Left lung (tissue), 10 donors: ENCODE measurements around the gene MARVELD2. TPM values are rescaled to one million over a fixed set of nuclear protein-coding genes. Genes with fewer than 3 reads are reported as not detected.
A peak's percentile ranks its signal among the peaks of the same experiment; 100 is the strongest.
"Not testable (repeated sequence)": the region's sequence is repeated elsewhere in the genome, so short reads cannot be mapped to it uniquely, and the experiment has no call there.

Experiments
- ATAC-seq: fragments of 200-7000 bp; cut with Tn5 transposase; one replicate; pipeline ENCODE4 v1.9.1; 2020; ENCODE audit warnings: moderate library complexity
- DNase-seq, 4 donors: peaks; one replicate each; pipeline ENCODE4 v3.0.0-alpha.2; 2013 to 2020
- H3K27ac ChIP-seq, 2 donors: fragments of 200-600 bp; sonication (generic) in 1 of 2; one replicate each; pipeline versions ENCODE4 v1.5.0 to v1.8.0; 2020 to 2021
- H3K27me3 ChIP-seq, 2 donors: fragments of 200-600 bp; sonication (generic) in 1 of 2; one replicate each; pipeline versions ENCODE4 v1.5.0 to v1.8.0; 2020 to 2021
- H3K36me3 ChIP-seq, 2 donors: fragments of 200-600 bp; sonication (generic) in 1 of 2; one replicate each; pipeline versions ENCODE4 v1.5.0 to v1.8.0; 2020 to 2021
- H3K4me1 ChIP-seq, 2 donors: fragments of 200-600 bp; one replicate each; pipeline ENCODE4 v1.8.0; 2021
- H3K4me3 ChIP-seq, 2 donors: fragments of 200-600 bp; sonication (generic) in 1 of 2; one replicate each; pipeline versions ENCODE4 v1.5.0 to v1.8.0; 2020 to 2021; ENCODE audit warnings: mild to moderate bottlenecking in 1 of 2
- H3K9me3 ChIP-seq, 2 donors: fragments of 200-600 bp; sonication (generic) in 1 of 2; one replicate each; pipeline versions ENCODE4 v1.5.0 to v1.8.0; 2020 to 2021
- intact Hi-C, 2 donors: fragments of 100-400 bp; cut with DNase I; formaldehyde crosslinking; loops; one replicate each; pipeline versions ENCODE4 v1.11.2 to v1.14.2; 2022
- polyA plus RNA-seq, 6 donors: library from polyadenylated mRNA; unstranded; fragments of 120-200 nt; gene quantifications; one replicate each; pipeline ENCODE4 v1.2.1, GENCODE V29; 2013; ENCODE audit not compliant: insufficient read length in 6 of 6
- total RNA-seq, 2 donors: library from RNA; stranded (reverse); fragmentation: NEBNext Ultra II Directional; extraction: Animal tissue kit (Norgen Biotek cat#: 25700); gene quantifications; one replicate each; pipeline ENCODE4 v1.2.1, GENCODE V29; 2021
- TF ChIP-seq, protein P1 (sequence below), 2 donors: fragments of 200-600 bp; sonication (generic) in 1 of 2; IDR thresholded peaks; one replicate each; pipeline versions ENCODE4 v1.5.0 to v1.8.0; 2021; ENCODE audit warnings: antibody characterized with exemption in 2 of 2
- donor health status: DM: no; HTN: yes; CAD: no.
- donor health status: DM: no; HTN: no; CAD: no.

The MARVELD2 gene
- total and polyA plus RNA-seq, 8 donors, result 16.1 to 38.3 (median 22.2) TPM

- Histone ChIP-seq H3K27ac (no peak overlapping the region), H3K4me1 (no peaks in the 10 kb centered on the region), H3K27me3 (no peaks in the 10 kb centered on the region), H3K36me3 (no peaks in the 10 kb centered on the region), H3K9me3 (no peaks in the 10 kb centered on the region), H3K4me3 (no peak overlapping the region)
- intact Hi-C loops, result no loop called here
- TF ChIP-seq, protein P1, sequence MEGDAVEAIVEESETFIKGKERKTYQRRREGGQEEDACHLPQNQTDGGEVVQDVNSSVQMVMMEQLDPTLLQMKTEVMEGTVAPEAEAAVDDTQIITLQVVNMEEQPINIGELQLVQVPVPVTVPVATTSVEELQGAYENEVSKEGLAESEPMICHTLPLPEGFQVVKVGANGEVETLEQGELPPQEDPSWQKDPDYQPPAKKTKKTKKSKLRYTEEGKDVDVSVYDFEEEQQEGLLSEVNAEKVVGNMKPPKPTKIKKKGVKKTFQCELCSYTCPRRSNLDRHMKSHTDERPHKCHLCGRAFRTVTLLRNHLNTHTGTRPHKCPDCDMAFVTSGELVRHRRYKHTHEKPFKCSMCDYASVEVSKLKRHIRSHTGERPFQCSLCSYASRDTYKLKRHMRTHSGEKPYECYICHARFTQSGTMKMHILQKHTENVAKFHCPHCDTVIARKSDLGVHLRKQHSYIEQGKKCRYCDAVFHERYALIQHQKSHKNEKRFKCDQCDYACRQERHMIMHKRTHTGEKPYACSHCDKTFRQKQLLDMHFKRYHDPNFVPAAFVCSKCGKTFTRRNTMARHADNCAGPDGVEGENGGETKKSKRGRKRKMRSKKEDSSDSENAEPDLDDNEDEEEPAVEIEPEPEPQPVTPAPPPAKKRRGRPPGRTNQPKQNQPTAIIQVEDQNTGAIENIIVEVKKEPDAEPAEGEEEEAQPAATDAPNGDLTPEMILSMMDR (IDR thresholded peaks at IDR 0.05), result no peak
- ATAC-seq (no peak), DNase-seq (no peak)
These were observed 52.7 kb downstream of the MARVELD2 start for GRCh38 chr5:69467442-69468225.

- Histone ChIP-seq H3K27me3 (no peaks in the 10 kb centered on the region), H3K36me3 (no peaks in the 10 kb centered on the region), H3K4me1 (no peaks in the 10 kb centered on the region), H3K27ac (no peak overlapping the region), H3K9me3 (no peaks in the 10 kb centered on the region), H3K4me3 (no peak overlapping the region)
- DNase-seq (no peak), ATAC-seq (no peak)
- intact Hi-C loops, result no loop called here
- TF ChIP-seq, protein P1 (IDR thresholded peaks at IDR 0.05), result no peak
These were observed 53.7 kb downstream of the MARVELD2 start for GRCh38 chr5:69468631-69469030.

DNA sequence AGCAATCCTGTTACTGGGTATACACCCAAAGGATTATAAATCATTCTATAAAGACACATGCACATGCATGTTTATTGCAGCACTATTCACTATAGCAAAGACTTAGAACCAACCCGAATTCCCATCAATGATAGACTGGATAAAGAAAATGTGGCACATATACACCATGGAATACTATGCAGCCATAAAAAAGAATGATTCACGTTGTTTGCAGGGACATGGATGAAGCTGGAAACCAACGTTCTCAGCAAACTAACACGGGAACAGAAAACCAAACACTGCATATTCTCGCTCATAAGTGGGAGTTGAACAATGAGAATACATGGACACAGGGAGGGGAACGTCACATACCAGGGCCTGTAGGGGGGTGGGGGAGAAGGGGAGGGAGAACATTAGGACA lies 56.6 kb downstream of the MARVELD2 start:
- H3K27me3 ChIP-seq, H3K9me3 ChIP-seq, ATAC-seq, H3K4me1 ChIP-seq, H3K36me3 ChIP-seq, DNase-seq, H3K4me3 ChIP-seq, intact Hi-C loops, H3K27ac ChIP-seq: not testable (repeated sequence)

- H3K9me3 ChIP-seq, H3K27ac ChIP-seq, H3K4me3 ChIP-seq, ATAC-seq, intact Hi-C loops, H3K27me3 ChIP-seq, H3K36me3 ChIP-seq, H3K4me1 ChIP-seq, DNase-seq: not testable (repeated sequence)
These were observed 57.7 kb downstream of the MARVELD2 start for GRCh38 chr5:69472535-69473143.

- peak overlapping the region in 1 of 2 donors; percentile 28 for H3K27ac ChIP-seq
- no peak for ATAC-seq
These were observed 62.3 kb downstream of the MARVELD2 start for GRCh38 chr5:69477170-69477569.

DNA sequence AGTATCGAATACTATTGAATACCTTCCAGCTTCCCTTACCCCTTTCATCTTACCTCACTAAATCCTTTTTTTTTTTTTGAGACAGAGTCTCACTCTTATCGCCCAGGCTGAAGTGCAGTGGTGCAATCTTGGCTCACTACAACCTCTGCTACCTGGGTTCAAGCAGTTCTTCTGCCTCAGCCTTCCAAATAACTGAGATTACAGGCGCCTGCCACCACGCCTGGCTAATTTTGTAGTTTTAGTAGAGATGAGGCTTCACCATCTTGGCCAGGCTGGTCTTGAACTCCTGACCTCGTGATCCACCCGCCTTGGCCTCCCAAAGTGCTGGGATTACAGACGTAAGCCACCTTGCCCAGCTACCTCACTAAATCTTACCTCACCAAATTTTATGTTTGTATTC lies 63.4 kb downstream of the MARVELD2 start:
- intact Hi-C loops, H3K27ac ChIP-seq: not testable (repeated sequence)
- peak; percentile 32 for ATAC-seq

More at GRCh38 chr5:69477170-69477569, 62.3 kb downstream of the MARVELD2 start:
- TF ChIP-seq, protein P1 (IDR thresholded peaks at IDR 0.05), result no peak
- H3K27me3 ChIP-seq, result no peaks in the 10 kb centered on the region
- H3K36me3 ChIP-seq, result no peaks in the 10 kb centered on the region
- H3K9me3 ChIP-seq, result no peaks in the 10 kb centered on the region
- H3K4me3 ChIP-seq, result no peak overlapping the region
- DNase-seq, result no peak
- intact Hi-C loops, result no loop called here
- H3K4me1 ChIP-seq, result peaks cover 5% of the 10 kb centered on the region in 2 donors

More for the DNA sequence above, 63.4 kb downstream of the MARVELD2 start:
- not testable (repeated sequence) for DNase-seq, H3K4me1 ChIP-seq, H3K9me3 ChIP-seq, H3K4me3 ChIP-seq, H3K27me3 ChIP-seq, H3K36me3 ChIP-seq
